Activated B cell treated with CpG ODN at 0.5 μM for 24 hours (primary cell): ENCODE measurements around the gene PLEKHG4B. TPM values are rescaled to one million over a fixed set of nuclear protein-coding genes. Genes with fewer than 3 reads are reported as not detected.
"Not testable (repeated sequence)": the region's sequence is repeated elsewhere in the genome, so short reads cannot be mapped to it uniquely, and the experiment has no call there.

Experiments used
- ATAC-seq: fragments of 200-7000 bp; cut with Tn5 transposase; one replicate; pipeline ENCODE4 v1.10.0; 2021; ENCODE audit warnings: low read depth, mild to moderate bottlenecking, moderate library complexity
- CTCF ChIA-PET: fragments of 350-600 bp; sonication (Branson Sonifier 250); formaldehyde crosslinking; loops from one replicate; lab custom pipeline; 2021; ENCODE audit warnings: antibody characterized with exemption; lab: Charles Lee
- POLR2A ChIA-PET: fragments of 350-600 bp; sonication (Branson Sonifier 250); formaldehyde crosslinking; loops from one replicate; lab custom pipeline; 2021; ENCODE audit warnings: antibody characterized with exemption; lab: Charles Lee
- DNase-seq: peaks from one replicate; pipeline ENCODE4 v3.0.0; 2022
- H3K27ac Mint-ChIP-seq: one replicate; pipeline ENCODE4 v1.8.0; 2020; ENCODE audit warnings: mixed read lengths
- H3K27me3 Mint-ChIP-seq: one replicate; pipeline ENCODE4 v1.8.0; 2021; ENCODE audit warnings: mixed read lengths
- H3K36me3 Mint-ChIP-seq: one replicate; pipeline ENCODE4 v1.8.0; 2021; ENCODE audit warnings: low read depth, mixed read lengths
- H3K4me1 Mint-ChIP-seq: one replicate; pipeline ENCODE4 v1.8.0; 2021; ENCODE audit warnings: mixed read lengths
- H3K4me3 Mint-ChIP-seq: one replicate; pipeline ENCODE4 v1.8.0; 2020; ENCODE audit warnings: mild to moderate bottlenecking, mixed read lengths
- H3K9me3 Mint-ChIP-seq: one replicate; pipeline ENCODE4 v1.8.0; 2020; ENCODE audit warnings: mixed read lengths
- CTCF ChIP-seq: fragments of 200-600 bp; IDR thresholded peaks from one replicate; pipeline ENCODE4 v1.8.0; 2022; ENCODE audit warnings: antibody characterized with exemption, mild to moderate bottlenecking
- intact Hi-C: fragments of 100-400 bp; cut with micrococcal nuclease; formaldehyde crosslinking; loops from one replicate; pipeline ENCODE4 v1.15.1; 2024
- total RNA-seq: library from RNA; stranded (reverse); gene quantifications from 2 replicates; pipeline ENCODE4 v1.2.3, GENCODE V29; 2022

PLEKHG4B gene
- total RNA-seq, 1 donor from 2014 or later = not detected

GRCh38 chr5:225334-225733, 133.4 kb downstream of the PLEKHG4B start:
- peaks cover 21% of the 10 kb centered on the region for H3K4me1 Mint-ChIP-seq
- no peak for DNase-seq
- no peak overlapping the region for H3K27ac Mint-ChIP-seq
- H3K4me3 Mint-ChIP-seq = no peak overlapping the region
- ChIA-PET POLR2A (no interaction called here), CTCF (no interaction called here)
- peaks cover 58% of the 10 kb centered on the region for H3K36me3 Mint-ChIP-seq
- intact Hi-C loops = no loop called here
- TF ChIP-seq CTCF = no peak
- H3K9me3 Mint-ChIP-seq = no peaks in the 10 kb centered on the region
- no peaks in the 10 kb centered on the region for H3K27me3 Mint-ChIP-seq
- ATAC-seq = no peak

GRCh38 chr5:227375-227774, 135.4 kb downstream of the PLEKHG4B start:
- peaks cover 76% of the 10 kb centered on the region for H3K36me3 Mint-ChIP-seq
- H3K9me3 Mint-ChIP-seq, H3K27me3 Mint-ChIP-seq, H3K27ac Mint-ChIP-seq, ATAC-seq, intact Hi-C loops, H3K4me1 Mint-ChIP-seq, CTCF ChIA-PET, H3K4me3 Mint-ChIP-seq, DNase-seq: not testable (repeated sequence)
- POLR2A ChIA-PET = interaction anchor here (0.7 kb wide), 1 partner anchor 89 kb away, joined by 4 read pairs; no protein-coding TSS in a partner anchor

- ATAC-seq (no peak), DNase-seq (no peak)
- peaks cover 86% of the 10 kb centered on the region for H3K36me3 Mint-ChIP-seq
- H3K9me3 Mint-ChIP-seq = no peaks in the 10 kb centered on the region
- TF ChIP-seq CTCF = no peak
- intact Hi-C loops = no loop called here
- H3K27ac Mint-ChIP-seq = no peak overlapping the region
- POLR2A ChIA-PET = no interaction called here
- H3K4me3 Mint-ChIP-seq = no peak overlapping the region
- no peaks in the 10 kb centered on the region for H3K27me3 Mint-ChIP-seq
- H3K4me1 Mint-ChIP-seq = no peaks in the 10 kb centered on the region
- CTCF ChIA-PET = no interaction called here
Measured at GRCh38 chr5:228886-229285, 136.9 kb downstream of the PLEKHG4B start.

GRCh38 chr5:230711-231110, 138.7 kb downstream of the PLEKHG4B start:
- no peak for TF ChIP-seq CTCF

GRCh38 chr5:231661-232060, 139.7 kb downstream of the PLEKHG4B start:
- intact Hi-C loops = loop anchor here (10.0 kb wide), 1 partner anchor 1363 kb away; no protein-coding TSS in a partner anchor
- no peaks in the 10 kb centered on the region for H3K9me3 Mint-ChIP-seq
- H3K4me3 Mint-ChIP-seq = no peak overlapping the region
- H3K36me3 Mint-ChIP-seq = peaks cover 87% of the 10 kb centered on the region
- no peak for TF ChIP-seq CTCF
- ATAC-seq = no peak
- H3K27ac Mint-ChIP-seq = no peak overlapping the region
- ChIA-PET POLR2A (no interaction called here), CTCF (no interaction called here)
- no peak for DNase-seq
- H3K27me3 Mint-ChIP-seq = no peaks in the 10 kb centered on the region
- H3K4me1 Mint-ChIP-seq = no peaks in the 10 kb centered on the region

More at GRCh38 chr5:230711-231110, 138.7 kb downstream of the PLEKHG4B start:
- no peaks in the 10 kb centered on the region for H3K9me3 Mint-ChIP-seq
- ATAC-seq = no peak
- H3K4me1 Mint-ChIP-seq = no peaks in the 10 kb centered on the region
- no peak for DNase-seq
- CTCF ChIA-PET = no interaction called here
- no peak overlapping the region for H3K27ac Mint-ChIP-seq
- no peak overlapping the region for H3K4me3 Mint-ChIP-seq
- H3K27me3 Mint-ChIP-seq = no peaks in the 10 kb centered on the region
- POLR2A ChIA-PET = no interaction called here
- H3K36me3 Mint-ChIP-seq = peaks cover 85% of the 10 kb centered on the region
- intact Hi-C loops = loop anchor here (10.0 kb wide), 1 partner anchor 1364 kb away; no protein-coding TSS in a partner anchor

- H3K27ac Mint-ChIP-seq, H3K9me3 Mint-ChIP-seq, H3K4me1 Mint-ChIP-seq, H3K4me3 Mint-ChIP-seq, DNase-seq, ATAC-seq, H3K27me3 Mint-ChIP-seq, CTCF ChIA-PET, POLR2A ChIA-PET: not testable (repeated sequence)
- intact Hi-C loops = loop anchor here (10.0 kb wide), 1 partner anchor 1361 kb away; no protein-coding TSS in a partner anchor
- H3K36me3 Mint-ChIP-seq = peaks cover 85% of the 10 kb centered on the region
Measured at GRCh38 chr5:233426-233825, 141.5 kb downstream of the PLEKHG4B start.
